HG03025 (cell line): ENCODE data around the gene OSGIN1.

ENCODE experiments used
- ATAC-seq: cut with Tn5 transposase; IDR thresholded peaks from one replicate; pipeline ENCODE4 v1.9.1; 2021; ENCODE audit warnings: mild to moderate bottlenecking, moderate library complexity; ENCODE audit not compliant: unreplicated experiment, low FRiP score

Gene OSGIN1

GRCh38 chr16:83952940-83953795 lies at the start of gene OSGIN1:
TSS of gene OSGIN1 (plus strand) at chr16:83953240. CDS start at chr16:83957672, 4,432 bp downstream.
- peak; percentile 45 for ATAC-seq

GRCh38 chr16:83903751-83904150 lies 49.3 kb upstream of the OSGIN1 start:
- no peak for ATAC-seq

GRCh38 chr16:83906683-83907082 lies 46.4 kb upstream of the OSGIN1 start:
- no peak for ATAC-seq

GRCh38 chr16:83907111-83907510 lies 45.9 kb upstream of the OSGIN1 start:
- no peak for ATAC-seq

GRCh38 chr16:83907631-83908250 lies 45.3 kb upstream of the OSGIN1 start:
- no peak for ATAC-seq

- ATAC-seq: no peak
Measured at GRCh38 chr16:83908798-83909197, 44.2 kb upstream of the OSGIN1 start.

GRCh38 chr16:83911290-83911689 lies 41.8 kb upstream of the OSGIN1 start:
- ATAC-seq: no peak

GRCh38 chr16:83912519-83913244 lies 40.4 kb upstream of the OSGIN1 start:
- no peak for ATAC-seq

- ATAC-seq: no peak
Measured at GRCh38 chr16:83913245-83913633, 39.8 kb upstream of the OSGIN1 start.

GRCh38 chr16:83914091-83914710 lies 38.8 kb upstream of the OSGIN1 start:
- no peak for ATAC-seq

- no peak for ATAC-seq
Measured at GRCh38 chr16:83915081-83915480, 38.0 kb upstream of the OSGIN1 start.

- ATAC-seq: no peak
Measured at GRCh38 chr16:83915491-83915890, 37.5 kb upstream of the OSGIN1 start.

- ATAC-seq: no peak
Measured at GRCh38 chr16:83917152-83918120, 35.6 kb upstream of the OSGIN1 start.

GRCh38 chr16:83920894-83921491 lies 32.0 kb upstream of the OSGIN1 start:
- ATAC-seq: no peak

- ATAC-seq: no peak
Measured at GRCh38 chr16:83923581-83924365, 29.3 kb upstream of the OSGIN1 start.

GRCh38 chr16:83924686-83925085 lies 28.4 kb upstream of the OSGIN1 start:
- ATAC-seq: no peak

- no peak for ATAC-seq
Measured at GRCh38 chr16:83925095-83925905, 27.7 kb upstream of the OSGIN1 start.
